A204.1 (cell line): ENCODE data around the gene INHA.

Source experiments
- FAIRE-seq: peaks from 2 replicates; lab custom pipeline; 2012; peaks lifted over from hg19 to GRCh38; lab: Jason Lieb, UNC

INHA gene

GRCh38 chr2:219559156-219559915 is 12.8 kb upstream of the INHA start:
- no peak for FAIRE-seq

GRCh38 chr2:219560037-219560892 is 11.8 kb upstream of the INHA start:
- FAIRE-seq = no peak

GRCh38 chr2:219560893-219561178 is 11.3 kb upstream of the INHA start:
- FAIRE-seq = no peak

- no peak for FAIRE-seq
Observed at GRCh38 chr2:219561179-219562048, 10.7 kb upstream of the INHA start.

- FAIRE-seq = no peak
Observed at GRCh38 chr2:219562049-219563020, 9.8 kb upstream of the INHA start.

GRCh38 chr2:219563271-219563928 is 8.7 kb upstream of the INHA start:
- no peak for FAIRE-seq

- no peak for FAIRE-seq
Observed at GRCh38 chr2:219565130-219566080, 6.7 kb upstream of the INHA start.

- FAIRE-seq = no peak
Observed at GRCh38 chr2:219566640-219567039, 5.5 kb upstream of the INHA start.

GRCh38 chr2:219567131-219567530 is 5.0 kb upstream of the INHA start:
- FAIRE-seq = no peak

GRCh38 chr2:219567791-219568361 is 4.2 kb upstream of the INHA start:
- FAIRE-seq = no peak

- no peak for FAIRE-seq
Observed at GRCh38 chr2:219569041-219569440, 3.1 kb upstream of the INHA start.

- FAIRE-seq = no peak
Observed at GRCh38 chr2:219569635-219570034, 2.5 kb upstream of the INHA start.

- FAIRE-seq = no peak
Observed at GRCh38 chr2:219570194-219570923, 1.8 kb upstream of the INHA start.

GRCh38 chr2:219570924-219571310 is 1.2 kb upstream of the INHA start:
- no peak for FAIRE-seq

- no peak for FAIRE-seq
Observed at GRCh38 chr2:219571311-219572236, 536 bp upstream of the INHA start, which contains the start of gene OBSL1. Gene OBSL1 (minus strand): TSS chr2:219571539. CDS start chr2:219571232, 307 bp downstream.

GRCh38 chr2:219573166-219573565 is 1.1 kb downstream of the INHA start:
- no peak for FAIRE-seq

- no peak for FAIRE-seq
Observed at GRCh38 chr2:219574484-219575311, 2.6 kb downstream of the INHA start.
